ENCODE measurements around the gene GUCA2B.

Gene GUCA2B

DNA sequence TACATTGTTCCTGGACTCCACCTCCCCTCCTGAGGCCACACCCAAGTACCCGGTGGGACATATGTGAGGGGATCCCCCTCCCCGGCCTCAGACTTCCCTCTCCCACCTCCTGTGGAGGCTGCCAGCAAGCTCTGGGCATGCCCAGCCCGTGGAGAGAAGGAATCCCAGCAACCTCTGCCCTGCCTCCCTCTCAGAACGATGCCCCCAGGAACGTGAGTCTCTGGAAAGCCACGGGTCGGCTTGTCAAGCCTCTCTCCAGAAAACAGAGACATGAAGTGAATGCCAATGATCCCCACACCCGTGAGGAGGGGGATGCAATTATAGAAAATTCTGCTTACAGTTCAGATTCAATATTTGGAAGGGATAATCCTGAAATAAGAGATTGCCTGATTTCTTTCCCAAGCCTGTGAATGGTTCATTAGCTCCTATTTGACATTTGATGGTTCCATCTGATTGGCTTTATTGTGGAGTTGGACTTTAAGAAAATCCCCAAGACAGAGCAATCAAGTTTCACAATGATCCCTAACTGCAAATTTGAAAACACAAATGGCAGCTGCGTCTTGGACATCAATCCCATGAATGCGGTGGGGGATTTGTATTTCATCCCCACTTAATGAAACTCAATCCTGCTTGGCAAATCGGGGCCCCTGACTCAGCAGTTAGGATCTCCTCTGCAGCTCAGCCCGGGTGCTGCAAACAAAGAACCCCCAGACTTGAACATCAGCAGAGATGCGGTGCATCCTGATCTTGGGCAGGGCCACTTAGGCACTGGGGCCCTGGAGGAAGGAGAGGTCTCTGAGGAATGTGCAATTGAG is 9.1 kb upstream of the GUCA2B start:
- DNase-seq, result no peak

DNA sequence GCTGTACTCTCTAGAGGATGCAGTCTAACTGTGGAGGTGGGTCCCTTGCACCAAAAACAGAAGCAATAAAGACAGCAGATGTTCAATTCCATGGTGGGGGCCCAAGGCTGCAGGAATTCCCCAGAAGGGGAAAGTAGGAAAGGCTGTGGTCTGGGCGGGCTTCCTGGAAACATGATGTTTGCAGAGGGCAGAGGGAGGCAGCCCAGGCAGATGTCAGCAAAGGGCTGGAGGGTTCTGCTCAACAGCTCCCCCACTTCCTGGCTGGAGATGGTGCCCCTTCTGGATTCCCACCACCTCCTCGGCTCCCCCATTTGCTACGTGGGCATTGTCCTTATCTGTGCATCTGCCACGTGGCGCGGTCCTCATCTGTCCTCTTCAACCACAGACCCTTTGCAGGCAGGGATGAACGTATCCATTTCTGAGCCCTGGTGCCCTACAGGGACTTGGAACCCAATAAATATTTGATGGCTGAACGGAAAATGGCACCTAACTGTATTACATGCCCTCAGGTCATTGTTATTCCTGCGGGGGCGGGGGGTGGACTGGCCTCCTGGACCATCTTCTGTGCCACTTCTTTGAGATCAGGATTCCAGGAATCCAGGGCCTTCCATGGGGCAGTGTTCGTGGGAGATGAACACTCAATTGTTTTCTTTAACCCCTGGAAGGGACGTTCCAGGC is 8.4 kb upstream of the GUCA2B start:
- no peak for DNase-seq

GRCh38 chr1:42145389-42145716 is 7.9 kb upstream of the GUCA2B start:
- no peak for DNase-seq

GRCh38 chr1:42145764-42146625 is 7.2 kb upstream of the GUCA2B start:
- DNase-seq, result no peak

GRCh38 chr1:42146626-42147320 is 6.4 kb upstream of the GUCA2B start:
- DNase-seq, result peak; percentile 69

DNA sequence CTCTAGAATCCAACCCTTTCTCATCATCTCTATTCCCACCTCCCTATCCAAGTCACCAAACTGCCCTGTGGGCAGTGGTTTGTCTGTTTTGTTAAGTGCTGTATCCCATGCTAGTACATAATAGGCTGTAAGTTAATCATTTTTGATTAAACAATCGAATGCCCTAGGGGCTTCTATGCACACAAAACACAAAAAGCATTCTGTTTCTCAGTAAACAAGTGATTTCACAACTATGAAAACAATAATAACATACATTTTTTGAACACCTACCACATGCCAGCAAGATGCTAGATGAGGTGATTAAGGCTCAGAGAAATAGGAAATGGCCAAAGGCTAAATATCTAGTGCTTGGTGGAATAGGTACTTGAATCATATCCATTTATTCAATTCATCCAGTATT is 5.0 kb upstream of the GUCA2B start:
- no peak for DNase-seq

GRCh38 chr1:42150651-42151050 is 2.6 kb upstream of the GUCA2B start:
- no peak for DNase-seq

DNA sequence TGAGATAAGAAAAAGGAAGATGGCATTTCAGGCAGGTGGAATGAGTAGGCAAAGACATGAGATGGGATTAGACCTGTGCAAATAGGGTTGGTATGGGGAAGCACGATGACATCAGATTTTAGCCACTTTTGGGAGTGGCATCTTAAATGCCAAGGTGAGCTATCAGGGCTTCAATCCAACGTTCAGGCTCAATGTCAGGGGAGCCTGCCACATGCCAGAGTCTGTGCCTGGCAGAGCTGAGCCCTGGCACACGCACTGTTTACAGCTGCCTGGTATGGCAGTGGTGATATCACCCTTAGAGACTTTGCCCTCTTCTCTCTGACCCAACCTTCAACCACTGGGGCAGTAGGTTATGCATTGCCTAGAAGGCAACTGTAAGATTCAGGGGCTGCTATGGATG is 1.1 kb upstream of the GUCA2B start:
- DNase-seq, result no peak

GRCh38 chr1:42153624-42154023 is 414 bp downstream of the GUCA2B start:
- DNase-seq, result no peak

GRCh38 chr1:42154685-42155084 is 1.5 kb downstream of the GUCA2B start:
- DNase-seq, result no peak

DNA sequence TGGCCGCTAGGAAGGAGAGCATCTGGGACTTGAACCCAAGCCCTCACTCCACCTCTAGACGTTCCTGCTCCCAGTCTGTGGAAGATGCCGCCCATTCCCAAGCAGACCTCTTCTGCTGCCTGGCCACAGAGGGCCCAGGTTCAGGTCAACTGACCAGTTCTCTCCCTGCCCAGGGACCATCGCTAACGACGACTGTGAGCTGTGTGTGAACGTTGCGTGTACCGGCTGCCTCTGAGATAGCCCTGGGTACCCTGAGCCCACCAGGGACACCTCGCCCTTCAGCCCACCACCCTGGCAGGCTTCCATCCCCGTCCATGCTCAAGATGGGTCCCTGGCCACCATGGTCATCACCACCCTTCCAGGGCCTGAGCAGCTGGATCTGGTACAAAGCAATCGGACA is 2.2 kb downstream of the GUCA2B start:
- no peak for DNase-seq

GRCh38 chr1:42157667-42158066 is 4.5 kb downstream of the GUCA2B start:
- DNase-seq, result peak; percentile 9

GRCh38 chr1:42158189-42158588 is 5.0 kb downstream of the GUCA2B start:
- no peak for DNase-seq

- no peak for DNase-seq
These were observed 9.0 kb downstream of the GUCA2B start for GRCh38 chr1:42162181-42162580.

GRCh38 chr1:42163114-42163513 is 9.9 kb downstream of the GUCA2B start:
- no peak for DNase-seq

GRCh38 chr1:42163536-42164503 is 10.6 kb downstream of the GUCA2B start:
- DNase-seq, result no peak

DNA sequence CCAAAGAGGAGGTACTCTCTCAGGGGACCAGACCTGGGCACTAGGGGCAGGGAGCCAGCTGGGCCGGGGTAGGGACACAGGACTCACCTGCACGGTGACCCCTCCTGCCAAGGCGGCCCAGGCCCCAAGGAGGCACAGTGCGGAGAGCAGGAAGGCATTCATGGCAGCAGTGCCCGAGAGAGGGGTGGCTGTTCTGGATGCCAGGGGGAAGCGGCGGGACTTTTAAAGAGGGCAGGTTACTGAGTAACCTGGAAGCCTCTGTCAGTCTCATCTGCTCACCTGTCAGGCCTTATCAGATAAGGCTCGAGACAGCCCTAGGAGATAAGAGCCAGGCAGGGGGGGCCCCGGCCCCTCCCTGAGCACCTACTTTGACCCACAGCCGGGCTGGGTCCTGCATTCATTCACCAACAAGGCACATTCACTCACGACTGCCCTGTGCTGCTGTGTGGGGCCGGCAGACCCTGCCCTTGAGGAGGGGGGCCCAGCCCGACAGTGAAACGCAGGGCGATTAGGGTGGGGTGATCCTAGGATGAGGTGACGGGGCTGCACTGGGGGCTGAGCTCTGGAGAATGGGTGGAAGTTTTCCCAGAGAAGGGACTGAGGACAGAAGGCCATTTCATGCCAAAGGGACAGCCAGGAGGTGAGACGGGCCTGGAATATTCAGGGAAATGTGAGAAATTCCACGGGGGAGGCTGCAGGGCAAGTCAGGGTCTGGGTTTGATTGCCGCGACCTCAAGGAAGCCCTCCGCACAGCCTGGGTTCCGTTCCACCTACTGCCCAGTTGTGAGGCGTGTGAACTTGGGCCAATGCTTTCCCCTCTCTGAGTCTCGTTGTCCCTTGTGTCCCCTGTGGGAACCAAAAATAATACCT is 11.6 kb downstream of the GUCA2B start, which contains the start of gene GUCA2A:
TSS of gene GUCA2A (minus strand) at position 195 of the 870 bp plus-strand sequence. CDS start at position 162, 33 bp downstream.
- no peak for DNase-seq

DNA sequence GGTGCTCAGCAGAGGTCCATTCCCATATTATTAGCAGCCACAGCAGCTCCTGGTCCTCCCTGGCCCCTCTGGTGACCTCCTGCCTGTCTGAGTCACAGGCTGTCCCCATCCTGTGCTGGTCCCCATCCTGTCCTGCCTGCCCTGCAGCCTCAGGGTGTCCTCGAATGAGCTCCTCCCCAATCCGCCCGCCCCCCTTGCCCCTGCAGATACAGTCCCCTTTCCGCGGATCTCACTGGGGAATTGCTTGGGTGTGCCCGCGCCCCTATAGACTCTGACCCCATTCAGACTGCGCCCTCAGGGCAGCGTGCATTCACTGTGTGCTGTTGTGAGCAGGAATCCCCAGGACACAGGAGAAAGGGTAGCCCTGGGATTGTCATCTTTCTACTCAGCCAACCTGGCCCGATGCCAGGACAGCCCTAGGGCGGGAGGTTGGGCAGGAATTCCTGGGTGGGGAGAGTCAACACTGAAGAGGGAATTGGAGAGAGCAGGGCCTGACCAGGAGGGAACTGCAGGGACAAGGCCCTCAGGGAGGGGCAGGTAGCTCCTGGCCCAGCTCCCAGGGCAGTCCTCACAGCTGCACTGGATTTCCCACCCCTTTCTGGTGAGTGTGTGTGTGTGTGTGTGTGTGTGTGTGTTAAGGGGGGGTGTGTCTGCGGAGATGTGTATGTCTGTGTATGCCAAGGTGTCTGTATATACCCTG is 12.5 kb downstream of the GUCA2B start:
- DNase-seq, result no peak

DNA sequence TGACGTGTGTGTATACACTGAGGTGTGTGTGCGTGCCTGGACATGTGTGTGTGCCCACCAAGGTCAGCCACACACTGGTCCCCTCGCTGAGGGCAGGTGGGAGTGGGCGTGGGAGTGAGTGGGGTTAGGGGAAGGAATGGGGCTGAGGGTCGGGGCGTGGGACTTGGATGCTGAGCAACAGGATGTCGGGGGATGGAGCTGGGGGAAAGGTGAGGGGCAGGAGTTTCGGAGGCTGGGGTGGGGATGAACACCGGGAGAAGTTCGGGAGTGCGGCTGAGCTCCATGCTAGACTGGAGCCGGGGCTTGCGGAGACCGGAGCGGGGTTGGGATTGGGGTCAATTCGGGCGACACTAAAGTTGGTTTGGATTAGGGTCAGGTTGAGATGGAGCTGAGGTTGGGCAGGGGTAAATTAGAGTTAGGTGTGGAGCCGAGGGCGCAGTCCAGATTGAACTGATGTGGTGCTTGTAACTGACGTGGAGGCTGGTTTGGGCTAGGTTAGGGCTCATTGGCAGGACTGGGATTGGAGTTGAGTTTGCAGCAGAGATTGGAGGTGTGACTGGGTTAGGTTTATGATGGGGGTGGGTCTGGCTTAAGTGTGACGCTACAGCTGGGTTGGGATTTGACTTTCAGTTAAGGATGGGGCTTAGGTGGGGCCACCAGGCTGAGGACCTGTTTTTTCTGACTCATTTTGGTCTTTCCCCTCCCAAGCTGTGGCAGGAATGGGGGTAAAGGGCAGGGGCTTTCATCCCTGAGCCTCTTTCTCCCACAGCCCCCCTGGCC is 14.6 kb downstream of the GUCA2B start:
- no peak for DNase-seq
